Measurements from ENCODE around the gene ATP5F1E. TPM values are rescaled to one million over a fixed set of nuclear protein-coding genes. Genes with fewer than 3 reads are reported as not detected.

ATP5F1E gene
- total RNA-seq, 6 experiments from 2014 or later: 75.0 to 91.4 (median 84.4) TPM

DNA sequence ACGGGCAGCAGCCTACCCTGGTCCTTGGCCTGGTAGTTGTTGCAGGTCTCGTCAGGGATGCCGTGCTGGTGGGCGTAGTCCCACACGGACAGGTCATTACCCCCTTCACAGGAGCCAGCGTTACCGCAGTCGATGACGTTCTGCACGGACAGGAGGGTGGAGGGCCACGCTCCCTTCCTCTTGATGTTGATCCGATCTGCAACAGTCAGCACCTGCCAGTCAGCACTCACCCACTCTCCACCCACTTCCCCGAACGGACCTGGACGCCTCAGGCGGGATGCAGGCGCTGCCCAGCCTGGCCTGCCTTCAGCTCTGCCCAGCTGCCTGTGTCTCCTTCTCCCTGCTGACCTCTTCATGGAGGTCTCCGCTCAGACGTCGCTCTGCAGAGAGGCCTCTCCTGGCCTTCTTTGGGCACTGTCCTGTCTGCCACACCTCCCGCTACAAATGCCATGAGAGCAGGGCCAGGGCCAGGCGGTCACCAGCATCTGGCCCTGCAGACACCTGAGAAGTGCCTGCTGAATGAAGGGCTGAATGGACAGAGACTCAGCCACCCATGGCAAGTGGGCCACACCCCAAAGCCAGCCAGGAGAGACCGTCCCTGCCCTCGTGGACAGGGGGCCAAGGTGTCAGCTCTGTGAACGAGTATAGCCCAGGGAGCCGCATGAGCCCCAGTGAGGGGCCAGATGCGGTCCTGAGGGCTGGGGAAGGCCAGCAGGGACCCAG lies 30.5 kb downstream of the ATP5F1E start:
- H3K4me3 Mint-ChIP-seq: no peak overlapping the region
- H3K9me3 Mint-ChIP-seq: no peaks in the 10 kb centered on the region
- DNase-seq: no peak
- H3K27me3 Mint-ChIP-seq (ENCODE audit: insufficient read depth): no peaks in the 10 kb centered on the region; the same call in none of the 2 replicates
- H3K27ac Mint-ChIP-seq: no peak overlapping the region
- H3K4me1 Mint-ChIP-seq (ENCODE audit: low read depth): peaks cover 20% of the 10 kb centered on the region
- peaks cover 24% of the 10 kb centered on the region for H3K36me3 Mint-ChIP-seq (ENCODE audit: low read depth)
- TF ChIP-seq, protein P1, sequence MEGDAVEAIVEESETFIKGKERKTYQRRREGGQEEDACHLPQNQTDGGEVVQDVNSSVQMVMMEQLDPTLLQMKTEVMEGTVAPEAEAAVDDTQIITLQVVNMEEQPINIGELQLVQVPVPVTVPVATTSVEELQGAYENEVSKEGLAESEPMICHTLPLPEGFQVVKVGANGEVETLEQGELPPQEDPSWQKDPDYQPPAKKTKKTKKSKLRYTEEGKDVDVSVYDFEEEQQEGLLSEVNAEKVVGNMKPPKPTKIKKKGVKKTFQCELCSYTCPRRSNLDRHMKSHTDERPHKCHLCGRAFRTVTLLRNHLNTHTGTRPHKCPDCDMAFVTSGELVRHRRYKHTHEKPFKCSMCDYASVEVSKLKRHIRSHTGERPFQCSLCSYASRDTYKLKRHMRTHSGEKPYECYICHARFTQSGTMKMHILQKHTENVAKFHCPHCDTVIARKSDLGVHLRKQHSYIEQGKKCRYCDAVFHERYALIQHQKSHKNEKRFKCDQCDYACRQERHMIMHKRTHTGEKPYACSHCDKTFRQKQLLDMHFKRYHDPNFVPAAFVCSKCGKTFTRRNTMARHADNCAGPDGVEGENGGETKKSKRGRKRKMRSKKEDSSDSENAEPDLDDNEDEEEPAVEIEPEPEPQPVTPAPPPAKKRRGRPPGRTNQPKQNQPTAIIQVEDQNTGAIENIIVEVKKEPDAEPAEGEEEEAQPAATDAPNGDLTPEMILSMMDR (IDR thresholded peaks at IDR 0.05): no peak

DNA sequence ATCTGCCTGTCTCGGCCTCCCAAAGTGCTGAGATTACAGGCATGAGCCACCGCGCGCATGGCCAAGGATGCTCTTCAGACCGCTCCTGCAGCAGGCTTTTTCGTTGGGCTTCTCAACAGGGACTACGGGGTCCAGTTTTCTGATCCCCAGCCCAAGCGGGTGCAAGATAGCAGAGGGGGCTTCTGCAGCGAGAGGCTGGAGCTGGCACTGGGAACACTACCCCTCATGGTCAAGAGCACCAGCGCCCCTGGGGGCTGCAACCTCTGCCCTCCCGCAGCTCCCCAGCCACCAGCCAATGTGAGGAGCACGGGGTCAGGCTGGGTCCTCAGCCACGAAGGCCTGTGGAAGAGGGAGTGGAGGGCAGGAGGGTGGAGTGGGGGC lies 31.1 kb downstream of the ATP5F1E start:
- Mint-ChIP-seq H3K4me1 (ENCODE audit: low read depth) (peaks cover 18% of the 10 kb centered on the region), H3K4me3 (no peak overlapping the region), H3K27me3 (ENCODE audit: insufficient read depth) (no peaks in the 10 kb centered on the region; the same call in none of the 2 replicates), H3K9me3 (no peaks in the 10 kb centered on the region), H3K27ac (no peak overlapping the region), H3K36me3 (ENCODE audit: low read depth) (peaks cover 29% of the 10 kb centered on the region)
- TF ChIP-seq, protein P1 (IDR thresholded peaks at IDR 0.05): no peak
- no peak for DNase-seq

- TF ChIP-seq, protein P1 (IDR thresholded peaks at IDR 0.05): no peak
- Mint-ChIP-seq H3K4me1 (ENCODE audit: low read depth) (peaks cover 11% of the 10 kb centered on the region), H3K27ac (no peak overlapping the region), H3K27me3 (ENCODE audit: insufficient read depth) (peaks cover 2% of the 10 kb centered on the region), H3K9me3 (no peaks in the 10 kb centered on the region), H3K4me3 (no peak overlapping the region), H3K36me3 (ENCODE audit: low read depth) (peaks cover 34% of the 10 kb centered on the region)
- no peak for DNase-seq
These were observed 31.8 kb downstream of the ATP5F1E start for GRCh38 chr20:59000326-59000725.

DNA sequence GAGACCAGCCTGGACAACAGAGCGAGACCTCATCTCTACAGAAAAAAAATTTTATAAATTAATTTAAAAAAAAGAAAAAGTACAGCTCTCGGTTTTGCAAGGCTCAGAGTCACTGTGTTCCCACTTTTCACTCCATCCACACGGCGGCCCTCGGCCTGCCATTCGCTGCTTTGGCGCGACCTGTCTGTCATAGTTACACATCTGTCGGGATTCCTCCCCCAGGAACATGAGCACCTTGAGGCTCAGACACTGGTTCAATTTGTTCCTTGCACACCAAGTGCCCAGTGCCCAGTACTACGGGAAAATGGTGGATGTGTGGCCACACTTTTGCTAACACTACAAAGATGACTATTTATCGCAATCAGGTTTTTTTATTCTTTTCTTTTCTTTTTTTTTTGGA lies 33.5 kb downstream of the ATP5F1E start:
- Mint-ChIP-seq H3K27me3 (ENCODE audit: insufficient read depth) (peaks cover 5% of the 10 kb centered on the region; the same call in 1 of the 2 replicates), H3K9me3 (no peaks in the 10 kb centered on the region), H3K4me3 (no peak overlapping the region), H3K27ac (no peak overlapping the region), H3K4me1 (ENCODE audit: low read depth) (no peaks in the 10 kb centered on the region), H3K36me3 (ENCODE audit: low read depth) (peaks cover 33% of the 10 kb centered on the region)
- DNase-seq: no peak
- TF ChIP-seq, protein P1 (IDR thresholded peaks at IDR 0.05): no peak

DNA sequence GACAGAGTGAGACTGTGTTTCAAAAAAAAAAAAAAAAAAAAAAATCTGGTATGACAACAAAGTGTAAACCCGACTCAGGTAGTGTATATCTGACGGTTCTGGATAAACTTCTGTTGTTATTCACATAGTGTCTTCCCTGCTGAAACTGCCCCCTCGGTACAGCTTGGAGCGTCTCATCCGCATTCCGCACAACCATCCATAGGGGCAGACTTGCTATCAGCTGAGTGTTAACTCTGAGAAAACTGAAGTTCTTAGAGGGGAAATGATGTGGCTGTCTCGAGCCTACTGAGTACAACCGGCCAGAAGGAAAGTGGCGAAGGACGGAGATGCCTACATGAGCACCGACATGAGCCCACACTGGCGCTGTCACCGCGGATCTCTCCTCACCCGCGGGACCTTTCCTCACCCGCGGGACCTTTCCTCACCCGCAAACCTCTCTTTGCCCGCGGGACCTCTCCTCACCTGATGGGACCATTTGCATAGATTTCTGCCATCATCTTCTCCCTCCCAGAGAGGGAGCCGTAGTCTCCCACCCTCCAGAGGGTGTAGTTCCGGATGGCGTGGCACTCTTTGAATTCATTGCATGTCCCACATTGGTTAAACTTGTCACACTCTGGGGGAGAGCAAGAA lies 34.9 kb downstream of the ATP5F1E start:
- DNase-seq: no peak
- Mint-ChIP-seq H3K36me3 (ENCODE audit: low read depth) (peaks cover 33% of the 10 kb centered on the region), H3K27me3 (ENCODE audit: insufficient read depth) (peaks cover 5% of the 10 kb centered on the region; the same call in 1 of the 2 replicates), H3K4me3 (no peak overlapping the region), H3K27ac (no peak overlapping the region), H3K4me1 (ENCODE audit: low read depth) (no peaks in the 10 kb centered on the region), H3K9me3 (no peaks in the 10 kb centered on the region)
- TF ChIP-seq, protein P1 (IDR thresholded peaks at IDR 0.05): no peak
